Measurements from ENCODE around the gene ATG7.

The ATG7 gene

DNA sequence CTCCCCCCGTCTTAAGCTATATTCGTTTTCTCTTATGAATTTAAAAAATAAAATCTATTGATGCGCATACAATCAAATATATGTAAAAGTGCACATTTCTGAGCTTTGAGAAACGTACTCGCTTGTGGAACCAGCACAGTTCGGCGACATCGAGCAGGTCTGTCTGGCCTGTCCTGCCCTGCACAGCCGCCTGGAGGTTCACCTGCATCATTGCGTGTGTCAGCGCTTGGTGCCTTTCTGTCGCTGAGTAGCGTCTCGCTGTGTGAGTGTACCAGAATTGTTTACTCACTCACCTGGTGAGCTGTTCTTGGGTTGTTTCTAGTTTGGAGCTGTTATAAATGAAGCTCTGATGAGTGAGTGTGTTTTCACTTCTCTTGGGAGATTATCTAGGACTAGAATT lies 267.5 kb downstream of the ATG7 start:
- FAIRE-seq (no peak), DNase-seq (ENCODE audit: insufficient read length) (no peak)
- no peak for TF ChIP-seq POLR2AphosphoS5 (IDR thresholded peaks at IDR 0.05; ENCODE audit: low read depth, low read length)
- TF ChIP-seq TAF1 (IDR thresholded peaks at IDR 0.05; ENCODE audit: borderline replicate concordance, low read depth, low read length): no peak
- TF ChIP-seq POLR2A (IDR thresholded peaks at IDR 0.05; ENCODE audit: low read depth, low read length): no peak

GRCh38 chr3:11541321-11542303 lies 269.4 kb downstream of the ATG7 start:
- no peak for FAIRE-seq
- TF ChIP-seq TAF1 (IDR thresholded peaks at IDR 0.05; ENCODE audit: borderline replicate concordance, low read depth, low read length) (no peak), POLR2AphosphoS5 (IDR thresholded peaks at IDR 0.05; ENCODE audit: low read depth, low read length) (no peak), POLR2A (IDR thresholded peaks at IDR 0.05; ENCODE audit: low read depth, low read length) (no peak)
- DNase-seq (ENCODE audit: insufficient read length): no peak

DNA sequence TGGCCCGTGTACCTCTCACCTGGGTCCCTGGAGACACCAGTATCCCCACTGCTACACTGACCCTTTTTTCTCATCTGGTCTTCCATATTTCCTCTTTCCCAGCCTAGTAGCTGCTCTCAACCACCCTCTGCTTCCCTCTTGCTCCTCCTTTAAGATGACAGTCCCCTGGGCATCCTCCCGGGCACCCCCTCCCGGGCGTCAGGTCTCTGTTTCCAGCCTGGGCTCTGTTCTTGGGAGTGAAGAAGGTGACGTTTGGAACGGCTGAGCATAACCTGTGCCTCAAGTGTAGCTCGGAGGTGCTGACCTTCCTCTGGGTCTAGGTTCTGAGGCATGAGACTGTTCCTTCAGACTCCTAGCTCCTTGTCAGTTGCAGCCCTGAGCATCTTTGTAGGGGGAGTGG lies 270.4 kb downstream of the ATG7 start:
- FAIRE-seq (no peak), DNase-seq (ENCODE audit: insufficient read length) (no peak)

GRCh38 chr3:11543141-11543947 lies 271.1 kb downstream of the ATG7 start:
- FAIRE-seq (no peak), DNase-seq (ENCODE audit: insufficient read length) (no peak)
- TF ChIP-seq POLR2A (IDR thresholded peaks at IDR 0.05; ENCODE audit: low read depth, low read length) (no peak), TAF1 (IDR thresholded peaks at IDR 0.05; ENCODE audit: borderline replicate concordance, low read depth, low read length) (no peak), POLR2AphosphoS5 (IDR thresholded peaks at IDR 0.05; ENCODE audit: low read depth, low read length) (no peak)

More for the DNA sequence above, 270.4 kb downstream of the ATG7 start:
- TF ChIP-seq POLR2AphosphoS5 (IDR thresholded peaks at IDR 0.05; ENCODE audit: low read depth, low read length) (no peak), POLR2A (IDR thresholded peaks at IDR 0.05; ENCODE audit: low read depth, low read length) (no peak), TAF1 (IDR thresholded peaks at IDR 0.05; ENCODE audit: borderline replicate concordance, low read depth, low read length) (no peak)

DNA sequence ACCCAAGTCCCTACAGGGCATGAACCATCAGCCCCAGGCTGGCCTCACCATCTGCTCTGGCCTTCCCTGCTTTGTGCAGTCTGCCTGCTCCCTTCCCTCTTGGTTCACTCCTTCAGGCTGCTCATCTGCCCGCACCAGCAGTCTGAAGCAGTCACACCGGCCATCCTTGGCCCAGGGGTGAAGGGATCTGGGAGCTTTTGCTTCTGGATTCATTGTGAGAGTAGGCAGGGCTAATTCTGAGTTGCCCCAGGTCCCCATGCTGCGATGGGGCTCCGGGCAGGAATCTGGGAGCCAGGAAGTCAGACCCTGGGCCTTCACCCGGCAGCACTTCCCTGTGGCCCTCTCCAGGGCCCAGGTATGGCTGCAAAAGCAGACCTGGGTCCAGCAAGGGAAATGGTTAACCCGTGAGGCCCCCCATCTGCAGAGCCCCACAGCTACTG lies 271.8 kb downstream of the ATG7 start:
- FAIRE-seq (no peak), DNase-seq (ENCODE audit: insufficient read length) (no peak)
- TF ChIP-seq POLR2A (IDR thresholded peaks at IDR 0.05; ENCODE audit: low read depth, low read length): no peak
- TF ChIP-seq TAF1 (IDR thresholded peaks at IDR 0.05; ENCODE audit: borderline replicate concordance, low read depth, low read length): no peak
- TF ChIP-seq POLR2AphosphoS5 (IDR thresholded peaks at IDR 0.05; ENCODE audit: low read depth, low read length): no peak

GRCh38 chr3:11544412-11545181 lies 272.4 kb downstream of the ATG7 start:
- no peak for FAIRE-seq
- no peak for TF ChIP-seq POLR2A (IDR thresholded peaks at IDR 0.05; ENCODE audit: low read depth, low read length)
- TF ChIP-seq TAF1 (IDR thresholded peaks at IDR 0.05; ENCODE audit: borderline replicate concordance, low read depth, low read length): no peak
- TF ChIP-seq POLR2AphosphoS5 (IDR thresholded peaks at IDR 0.05; ENCODE audit: low read depth, low read length): no peak
- DNase-seq (ENCODE audit: insufficient read length): no peak

DNA sequence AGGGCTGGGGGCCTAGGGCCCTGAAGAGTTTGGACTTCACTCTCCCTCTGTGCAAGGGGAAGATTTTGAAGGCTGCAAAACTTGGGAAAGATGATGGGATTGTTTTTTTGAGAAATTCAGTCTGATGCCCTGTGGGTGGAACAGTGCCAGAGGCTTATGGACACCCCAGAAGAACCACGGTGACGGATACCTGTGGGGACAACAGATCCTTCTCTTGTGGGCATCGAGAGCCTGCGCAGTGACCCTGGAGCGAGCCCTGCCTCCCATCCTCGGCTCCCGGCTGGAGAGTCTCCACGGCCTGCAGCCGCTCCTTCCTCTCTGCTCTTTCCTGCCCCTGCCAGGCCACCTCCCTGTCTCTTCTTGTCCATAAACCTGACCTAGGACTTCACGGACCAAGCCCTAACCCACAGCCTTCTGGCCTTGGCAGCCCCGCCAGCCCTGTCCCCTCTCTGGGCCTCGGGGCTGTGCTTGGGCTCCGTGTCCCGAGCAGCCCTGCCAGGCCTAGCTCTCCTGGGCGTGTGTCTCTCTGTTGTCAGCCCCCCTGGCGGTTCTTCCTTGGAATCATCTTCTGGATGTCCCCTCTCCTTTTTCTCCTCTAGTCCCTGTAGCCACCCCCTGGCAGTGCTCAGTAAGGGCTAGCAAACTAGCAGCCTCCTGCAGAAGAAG lies 273.1 kb downstream of the ATG7 start:
- no peak for DNase-seq (ENCODE audit: insufficient read length)
- FAIRE-seq: no peak

DNA sequence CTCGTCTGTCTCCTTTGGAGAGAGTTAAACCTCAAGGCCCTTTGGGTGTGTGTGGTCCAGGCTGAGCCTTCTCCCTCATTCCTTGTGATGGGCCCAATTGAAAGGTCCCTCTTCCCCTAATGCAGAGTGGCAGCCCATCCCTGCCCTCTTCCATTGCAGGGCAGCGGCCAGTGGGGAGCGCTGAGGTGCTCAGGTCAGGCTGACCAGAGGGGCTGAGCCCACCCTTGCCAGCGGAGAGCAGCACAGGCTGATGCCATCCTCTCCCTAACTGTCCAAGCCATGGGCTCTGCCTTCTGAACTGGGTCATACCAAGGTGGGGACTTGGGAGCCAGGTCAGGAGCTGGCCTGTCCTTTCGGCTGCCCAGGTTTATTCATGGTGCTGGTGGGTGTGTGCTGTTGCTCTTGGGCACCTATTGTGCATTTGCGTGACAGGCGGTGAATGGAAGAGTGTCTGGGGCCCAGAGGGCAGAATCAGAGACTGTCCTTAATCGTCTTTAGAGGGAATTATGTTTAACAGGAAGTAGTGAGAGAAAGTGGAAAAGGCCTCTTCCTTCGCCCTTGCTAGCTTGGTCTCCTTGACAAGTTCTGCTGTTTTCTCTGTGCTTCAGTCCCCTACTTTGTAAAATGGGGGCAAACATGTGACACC lies 274.6 kb downstream of the ATG7 start:
- no peak for DNase-seq (ENCODE audit: insufficient read length)
- no peak for TF ChIP-seq POLR2A (IDR thresholded peaks at IDR 0.05; ENCODE audit: low read depth, low read length)
- no peak for TF ChIP-seq POLR2AphosphoS5 (IDR thresholded peaks at IDR 0.05; ENCODE audit: low read depth, low read length)
- TF ChIP-seq TAF1 (IDR thresholded peaks at IDR 0.05; ENCODE audit: borderline replicate concordance, low read depth, low read length): no peak
- no peak for FAIRE-seq

More for the DNA sequence above, 273.1 kb downstream of the ATG7 start:
- TF ChIP-seq POLR2A (IDR thresholded peaks at IDR 0.05; ENCODE audit: low read depth, low read length) (no peak), TAF1 (IDR thresholded peaks at IDR 0.05; ENCODE audit: borderline replicate concordance, low read depth, low read length) (no peak), POLR2AphosphoS5 (IDR thresholded peaks at IDR 0.05; ENCODE audit: low read depth, low read length) (no peak)

DNA sequence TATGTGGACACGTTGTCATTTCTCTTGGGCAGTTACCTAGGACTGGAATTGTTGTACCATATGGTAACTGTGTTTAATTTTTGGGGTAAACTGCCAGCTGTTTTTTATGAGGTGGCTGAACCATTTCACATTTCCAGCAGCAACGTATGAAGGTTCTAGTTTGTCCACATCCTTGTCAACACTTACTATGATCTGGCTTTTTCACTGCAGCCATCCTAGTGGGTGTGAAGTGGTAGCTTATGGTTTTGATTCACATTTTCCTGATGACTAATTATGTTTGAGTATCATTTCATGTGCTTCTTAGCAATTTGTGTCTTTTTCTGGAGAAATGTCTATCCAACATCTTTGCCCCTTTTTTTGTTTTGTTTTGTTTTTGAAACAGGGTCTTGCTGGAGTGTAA lies 275.3 kb downstream of the ATG7 start:
- TF ChIP-seq POLR2A (IDR thresholded peaks at IDR 0.05; ENCODE audit: low read depth, low read length) (no peak), TAF1 (IDR thresholded peaks at IDR 0.05; ENCODE audit: borderline replicate concordance, low read depth, low read length) (no peak), POLR2AphosphoS5 (IDR thresholded peaks at IDR 0.05; ENCODE audit: low read depth, low read length) (no peak)
- no peak for FAIRE-seq
- no peak for DNase-seq (ENCODE audit: insufficient read length)

DNA sequence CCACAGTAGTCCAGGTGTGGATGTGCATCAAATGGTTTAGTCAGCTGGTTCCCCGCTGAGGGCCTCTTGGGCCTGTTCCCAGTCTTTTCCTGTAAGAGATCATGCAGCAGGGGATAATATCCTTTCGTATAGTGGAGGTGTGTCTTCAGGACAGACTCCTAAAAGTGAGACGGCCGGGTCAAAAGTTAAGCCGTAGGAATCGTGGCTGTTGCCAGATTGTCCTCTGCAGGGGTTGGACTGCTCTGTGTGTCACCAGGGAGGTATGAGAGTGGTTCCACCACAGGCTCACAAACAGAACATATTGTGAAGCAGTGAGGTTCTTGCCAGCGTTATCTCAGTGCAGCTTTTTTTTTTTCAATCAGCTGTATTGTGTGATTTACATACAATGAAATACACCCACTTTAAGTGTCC lies 276.5 kb downstream of the ATG7 start:
- no peak for TF ChIP-seq POLR2A (IDR thresholded peaks at IDR 0.05; ENCODE audit: low read depth, low read length)
- no peak for TF ChIP-seq POLR2AphosphoS5 (IDR thresholded peaks at IDR 0.05; ENCODE audit: low read depth, low read length)
- no peak for TF ChIP-seq TAF1 (IDR thresholded peaks at IDR 0.05; ENCODE audit: borderline replicate concordance, low read depth, low read length)
- FAIRE-seq (no peak), DNase-seq (ENCODE audit: insufficient read length) (no peak)

Data from GM12892 (cell line).